Measurements from ENCODE around the gene NOL12.
"Not testable (repeated sequence)": the region's sequence is repeated elsewhere in the genome, so short reads cannot be mapped to it uniquely, and the experiment has no call there.

The NOL12 gene

DNA sequence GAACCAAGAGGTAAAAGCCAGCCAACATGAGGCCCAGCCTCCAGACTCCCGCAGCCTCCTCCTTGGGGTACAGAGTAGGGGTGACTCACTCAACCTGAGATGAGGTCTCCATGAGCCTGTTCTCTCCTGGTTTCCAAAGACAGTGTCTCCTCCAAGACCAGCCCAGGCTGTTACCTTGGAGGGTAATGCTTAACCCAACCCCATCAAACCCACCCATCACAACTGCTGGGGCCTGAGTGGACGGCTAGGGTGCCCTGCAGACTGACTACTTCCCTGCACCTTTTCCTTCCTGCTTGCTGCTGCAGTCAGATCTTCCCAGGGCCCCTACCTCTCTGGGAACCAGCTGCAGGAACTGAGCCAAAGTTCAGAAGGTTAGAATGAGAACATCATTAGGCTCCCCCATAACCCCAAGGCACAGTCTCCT is 5.1 kb upstream of the NOL12 start:
- no peak for FAIRE-seq

DNA sequence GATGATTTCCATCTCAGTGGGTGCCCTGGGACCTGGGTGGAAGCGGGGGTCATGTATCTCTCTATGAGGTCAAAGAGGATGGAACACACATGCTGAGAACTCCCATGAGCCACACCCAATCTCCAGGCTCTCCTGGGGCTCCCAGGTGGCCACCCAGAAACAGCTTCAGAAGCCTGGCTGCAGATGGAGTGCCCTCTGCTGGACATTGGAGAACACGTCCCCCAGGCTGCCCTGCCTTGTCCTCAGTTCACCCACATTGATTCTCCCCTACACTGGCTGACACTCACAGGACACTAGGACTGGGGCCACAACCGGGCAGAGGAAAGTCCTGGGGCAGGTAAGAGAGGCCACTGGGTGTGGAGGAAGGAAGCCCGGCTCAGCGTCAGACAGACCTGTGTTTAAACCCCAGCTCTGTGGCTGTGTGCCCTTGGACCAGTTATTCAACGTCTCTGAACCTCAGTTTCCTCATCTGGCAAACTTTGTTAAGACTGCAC is 4.5 kb upstream of the NOL12 start:
- FAIRE-seq, result no peak

DNA sequence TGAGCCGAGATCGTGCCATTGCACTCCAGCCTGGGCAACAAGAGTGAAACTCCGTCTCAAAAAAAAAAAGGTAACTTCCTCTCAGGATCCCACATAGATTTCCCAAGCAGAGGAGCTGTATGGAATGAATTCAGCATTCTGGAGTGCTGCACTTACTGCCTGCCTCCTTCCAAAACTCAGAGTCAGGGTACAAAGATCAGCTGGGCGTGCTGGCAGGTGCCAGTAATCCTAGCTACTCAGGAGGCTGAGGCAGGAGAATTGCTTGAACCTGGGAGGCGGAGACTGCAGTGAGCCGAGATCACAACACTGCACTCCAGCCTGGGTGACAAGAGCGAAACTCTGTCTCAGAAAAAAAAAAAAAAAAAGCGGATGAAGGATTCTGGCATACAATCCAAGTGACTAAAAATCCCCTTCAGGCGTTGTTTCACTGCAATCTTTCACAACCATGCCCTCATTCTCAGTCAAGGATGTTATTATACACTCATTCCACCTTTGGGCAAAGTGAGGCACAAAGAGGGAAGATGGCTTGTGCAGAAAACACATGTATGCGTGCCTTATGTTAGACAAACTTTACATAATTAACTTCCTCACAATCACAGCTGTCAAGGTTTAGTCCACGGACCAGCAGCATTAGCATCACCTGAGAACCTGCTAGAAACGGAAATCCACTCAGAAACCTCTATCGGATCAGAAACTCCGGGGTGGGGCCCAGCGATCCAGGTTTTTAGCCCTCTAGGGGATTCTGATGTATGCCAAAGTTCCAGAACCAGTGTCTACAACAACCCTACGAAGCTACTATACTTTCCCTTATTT is 1.1 kb upstream of the NOL12 start:
- FAIRE-seq, result no peak

DNA sequence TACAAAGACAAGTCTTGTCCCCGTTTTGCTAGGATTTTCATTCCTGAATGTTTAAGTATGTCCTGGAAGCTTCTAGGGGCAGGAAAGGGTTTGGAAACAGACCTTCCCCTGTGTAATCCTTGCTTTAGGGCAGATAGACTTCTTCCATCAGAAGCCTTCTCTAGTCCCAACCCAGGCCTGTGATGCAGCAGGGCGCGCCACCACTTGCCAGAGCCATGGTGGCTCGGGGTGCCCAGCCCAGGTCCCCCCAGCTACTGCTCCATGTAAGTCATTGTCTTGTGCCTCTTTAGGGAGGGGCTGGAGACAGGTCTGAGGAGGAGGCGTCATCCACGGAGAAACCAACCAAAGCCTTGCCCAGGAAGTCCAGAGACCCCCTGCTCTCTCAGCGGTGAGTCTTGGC is 4.3 kb downstream of the NOL12 start:
- no peak for FAIRE-seq

DNA sequence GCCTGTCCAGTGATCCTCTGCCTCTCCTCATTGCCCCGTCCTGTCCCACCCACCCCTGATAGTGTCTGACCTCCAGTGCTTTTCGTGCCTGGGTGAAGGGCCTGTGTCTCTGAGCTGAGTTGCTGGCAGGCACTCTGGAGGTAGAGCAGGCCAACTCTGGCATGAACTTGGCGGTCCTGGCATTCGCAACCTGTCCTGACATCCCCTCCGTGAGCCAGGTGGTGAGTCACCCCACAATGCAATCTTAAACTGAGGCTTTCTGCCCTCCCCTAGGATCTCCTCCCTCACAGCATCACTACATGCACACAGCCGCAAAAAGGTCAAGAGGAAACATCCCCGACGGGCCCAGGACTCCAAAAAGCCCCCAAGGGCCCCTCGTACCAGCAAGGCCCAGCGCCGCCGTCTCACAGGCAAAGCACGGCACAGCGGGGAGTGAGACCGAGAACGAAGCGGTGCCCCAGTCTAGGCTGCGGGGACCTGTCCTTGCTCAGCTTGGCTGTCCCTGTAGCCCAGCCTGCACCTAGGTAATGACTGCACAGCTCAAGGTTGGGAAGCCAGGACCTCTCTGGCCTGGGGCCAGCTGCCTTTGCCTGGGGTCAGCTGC is 4.9 kb downstream of the NOL12 start:
- no peak for FAIRE-seq

DNA sequence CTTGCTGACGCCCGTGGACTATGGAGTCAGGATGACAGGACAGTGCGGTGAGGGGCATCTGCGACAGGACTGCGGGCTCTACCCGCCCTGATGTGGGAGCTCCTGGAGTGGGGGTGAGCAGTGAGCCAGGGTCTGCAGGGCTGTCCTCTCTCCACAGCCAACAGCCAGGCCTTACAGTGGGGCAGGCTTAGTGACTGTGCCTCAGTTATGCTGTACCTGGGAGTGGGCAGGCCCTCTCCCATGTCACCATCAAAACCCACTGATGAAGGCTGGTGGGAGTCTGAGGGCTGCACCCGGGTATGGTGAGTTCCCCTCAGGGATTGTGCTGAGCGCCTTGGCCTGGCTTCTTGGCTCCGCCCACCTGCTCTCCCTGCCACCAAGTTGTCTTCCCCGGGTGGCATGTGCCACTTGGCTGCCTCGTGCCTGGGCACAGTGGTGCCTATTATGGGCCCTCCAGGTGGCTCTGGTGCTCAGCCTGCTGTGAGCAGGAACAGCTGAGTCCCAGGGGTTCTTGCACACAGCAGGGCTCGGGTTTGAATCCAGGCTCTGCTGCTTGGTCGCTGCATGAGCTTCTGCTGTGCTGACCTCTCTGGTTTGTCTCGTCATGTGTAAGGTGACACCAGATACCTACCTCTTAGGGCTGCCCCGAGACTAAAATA is 6.6 kb downstream of the NOL12 start:
- FAIRE-seq, result no peak

DNA sequence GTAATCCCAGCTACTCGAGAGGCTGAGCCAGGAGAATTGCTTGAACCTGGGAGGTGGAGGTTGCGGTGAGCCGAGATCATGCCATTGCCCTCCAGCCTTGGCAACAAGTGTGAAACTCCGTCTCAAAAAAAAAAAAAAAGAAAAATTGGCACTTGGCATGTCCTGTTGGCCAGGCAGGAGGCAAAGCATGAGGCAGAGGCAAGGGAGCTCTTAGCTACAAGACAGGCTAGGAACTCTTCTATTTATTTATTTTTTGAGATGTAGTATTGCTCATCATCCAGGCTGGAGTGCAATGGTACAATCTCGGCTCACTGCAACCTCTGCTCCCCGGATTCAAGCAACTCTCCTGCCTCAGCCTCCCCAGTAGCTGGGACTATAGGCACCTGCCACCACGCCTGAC is 8.0 kb downstream of the NOL12 start:
- FAIRE-seq, result not testable (repeated sequence)

DNA sequence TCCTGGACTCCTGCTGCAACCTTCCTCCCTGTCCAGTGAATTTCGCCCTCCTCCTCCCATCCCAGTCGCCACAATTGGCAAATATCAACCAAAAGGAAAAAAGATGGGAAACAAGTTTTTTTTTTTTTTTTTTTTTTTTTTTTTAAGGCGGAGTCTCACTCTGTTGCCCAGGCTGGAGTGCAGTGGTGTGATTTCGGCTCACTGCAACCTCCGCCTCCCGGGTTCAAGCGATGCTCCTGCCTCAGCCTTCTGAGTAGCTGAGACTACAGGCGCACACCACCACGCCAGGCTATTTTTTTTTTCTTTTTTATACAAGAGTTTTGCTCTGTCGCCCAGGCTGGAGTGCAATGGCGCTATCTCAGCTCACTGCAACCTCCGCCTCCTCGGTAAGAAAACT is 10.1 kb downstream of the NOL12 start:
- not testable (repeated sequence) for FAIRE-seq

DNA sequence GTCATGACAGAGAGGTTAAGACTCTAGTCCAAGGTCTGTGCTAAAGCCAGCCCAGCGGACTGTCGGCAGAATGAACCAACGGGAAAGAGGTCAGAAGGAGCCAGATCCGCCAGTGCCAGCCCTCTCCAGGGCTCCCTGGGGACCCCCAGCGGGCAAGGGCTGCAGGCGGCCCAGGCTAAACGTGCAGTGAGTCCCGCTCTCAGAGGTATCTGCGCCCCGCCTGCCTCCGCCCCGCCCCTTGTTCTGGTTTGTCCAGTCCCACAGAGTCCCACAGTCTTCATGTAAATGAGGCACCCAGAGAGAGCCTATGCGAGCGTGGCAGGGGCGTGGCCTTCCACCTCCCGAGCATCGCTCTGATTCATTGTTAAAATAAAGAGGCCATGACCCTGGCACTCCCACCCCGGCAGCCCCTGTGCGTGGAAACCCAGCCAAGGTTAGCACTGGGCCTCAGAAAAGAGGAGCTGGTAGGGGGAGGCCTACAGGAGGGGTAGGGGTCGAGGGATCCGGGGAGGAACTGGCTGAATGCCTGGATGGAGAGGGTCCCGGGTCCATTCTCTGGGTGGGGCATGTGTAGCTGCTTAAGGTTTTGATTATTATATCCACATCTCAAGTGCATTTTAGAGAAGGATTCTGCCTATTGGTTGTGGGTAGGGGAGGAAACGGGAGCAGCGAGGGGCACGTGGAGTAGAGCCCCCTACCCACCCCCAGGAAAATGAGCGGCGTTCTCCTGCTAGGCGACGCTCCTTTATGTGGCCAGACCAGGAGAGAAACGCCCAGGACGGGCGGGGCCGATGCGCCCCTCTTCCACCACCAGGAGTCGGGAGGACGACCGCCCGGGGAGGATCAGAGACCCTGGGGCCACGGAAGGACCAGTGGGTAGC is 10.8 kb downstream of the NOL12 start, which contains the start of gene TRIOBP:
Gene TRIOBP (plus strand): TSS at position 392 of the 881 bp plus-strand sequence. CDS start 4,318 bp downstream, outside the sequence.
- no peak for FAIRE-seq

DNA sequence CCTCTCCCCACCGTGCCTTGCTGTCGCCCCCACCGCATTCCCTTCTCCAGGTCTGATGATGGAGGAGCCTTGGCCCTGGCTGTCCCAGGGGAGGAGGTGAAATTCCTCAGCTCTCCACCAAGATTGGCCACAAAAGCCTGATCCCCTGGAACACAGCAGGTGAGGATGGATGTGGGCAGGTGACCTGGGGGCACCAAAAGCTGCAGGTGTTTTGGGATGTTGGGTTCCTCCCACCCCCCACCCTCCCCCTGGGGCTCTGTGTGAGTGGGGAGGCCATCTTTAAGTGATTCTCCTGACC is 11.3 kb downstream of the NOL12 start:
- no peak for FAIRE-seq

DNA sequence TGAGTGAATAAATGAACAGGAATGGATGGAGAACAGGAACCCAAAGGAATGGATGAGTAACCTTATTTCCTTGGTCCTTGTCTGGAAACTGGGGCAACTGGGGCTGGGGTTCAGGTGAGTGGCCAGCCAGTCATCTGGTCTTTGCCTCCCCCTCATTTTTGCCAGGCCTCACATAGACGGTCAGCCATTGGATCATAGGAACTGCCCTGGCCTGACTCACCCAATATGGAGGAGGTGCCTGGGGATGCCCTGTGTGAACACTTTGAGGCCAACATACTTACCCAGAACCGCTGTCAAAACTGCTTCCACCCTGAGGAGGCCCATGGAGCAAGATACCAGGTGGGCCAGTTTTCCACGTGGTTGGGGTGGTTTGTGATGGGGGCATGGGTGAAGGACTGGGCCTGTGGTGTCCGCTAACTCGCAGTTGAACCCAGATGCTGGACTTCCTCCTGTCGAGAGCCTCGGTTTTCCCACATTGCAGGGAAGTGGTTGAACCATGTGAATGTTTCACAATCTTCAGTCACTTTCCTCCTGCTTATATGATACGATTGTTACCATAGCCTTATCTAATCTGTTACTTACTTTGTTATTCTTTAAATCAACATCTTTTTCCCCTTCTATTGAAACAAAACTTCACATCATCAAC is 15.1 kb downstream of the NOL12 start:
- no peak for FAIRE-seq

DNA sequence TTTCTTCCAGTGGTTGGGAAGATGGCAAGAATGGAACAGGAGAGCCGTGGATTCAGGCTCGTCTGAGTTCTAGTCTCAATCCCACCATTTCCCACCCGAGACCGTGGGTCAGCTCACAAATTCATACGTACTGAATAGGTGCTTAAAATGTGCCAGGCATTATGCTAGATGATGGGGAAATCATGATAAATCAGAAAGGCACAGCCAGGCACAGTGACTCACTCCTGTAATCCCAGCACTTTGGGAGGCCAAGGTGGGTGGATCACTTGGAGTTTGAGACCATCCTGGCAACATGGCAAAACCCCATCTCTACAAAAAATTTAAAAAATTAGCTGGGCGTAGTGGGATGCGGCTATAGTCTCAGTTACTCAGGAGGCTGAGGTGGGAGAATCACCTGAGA is 17.8 kb downstream of the NOL12 start:
- FAIRE-seq, result no peak

DNA sequence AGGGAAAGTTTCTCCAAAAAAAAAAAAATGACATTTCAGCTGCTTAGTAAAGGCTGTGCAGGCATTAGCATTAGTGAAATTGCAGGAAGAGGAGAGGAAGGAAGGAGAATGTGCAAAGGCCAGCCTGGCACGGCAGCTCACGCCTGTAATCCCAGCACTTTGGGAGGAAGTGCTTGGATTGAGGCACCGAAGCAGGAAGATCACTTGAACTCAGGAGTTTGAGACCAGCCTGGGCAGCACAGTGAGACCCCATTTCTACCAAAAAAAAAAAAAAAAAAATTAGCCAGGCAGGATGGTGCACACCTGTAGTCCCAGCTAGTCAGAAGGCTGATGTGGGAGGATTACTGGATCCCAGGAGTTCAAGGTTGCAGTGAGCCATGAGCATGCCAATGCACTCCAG is 18.5 kb downstream of the NOL12 start:
- FAIRE-seq, result no peak

DNA sequence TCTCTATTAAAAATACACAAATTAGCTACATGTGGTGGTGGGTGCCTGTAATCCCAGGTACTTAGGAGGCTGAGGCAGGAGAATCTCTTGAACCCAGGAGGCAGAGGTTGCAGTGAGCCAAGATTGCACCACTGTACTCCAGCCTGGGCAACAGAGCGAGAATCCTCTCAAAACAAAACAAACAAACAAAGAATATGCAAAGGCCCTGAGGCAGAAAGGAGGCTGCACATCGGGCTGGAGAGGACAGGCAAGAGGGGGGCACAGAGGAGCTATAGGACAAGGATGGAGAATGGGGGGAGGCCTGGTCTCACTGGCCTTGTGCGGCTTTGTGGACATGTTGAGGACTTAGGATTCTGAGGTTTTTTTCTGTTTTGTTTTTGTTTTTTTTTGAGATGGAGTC is 19.1 kb downstream of the NOL12 start:
- FAIRE-seq, result no peak

DNA sequence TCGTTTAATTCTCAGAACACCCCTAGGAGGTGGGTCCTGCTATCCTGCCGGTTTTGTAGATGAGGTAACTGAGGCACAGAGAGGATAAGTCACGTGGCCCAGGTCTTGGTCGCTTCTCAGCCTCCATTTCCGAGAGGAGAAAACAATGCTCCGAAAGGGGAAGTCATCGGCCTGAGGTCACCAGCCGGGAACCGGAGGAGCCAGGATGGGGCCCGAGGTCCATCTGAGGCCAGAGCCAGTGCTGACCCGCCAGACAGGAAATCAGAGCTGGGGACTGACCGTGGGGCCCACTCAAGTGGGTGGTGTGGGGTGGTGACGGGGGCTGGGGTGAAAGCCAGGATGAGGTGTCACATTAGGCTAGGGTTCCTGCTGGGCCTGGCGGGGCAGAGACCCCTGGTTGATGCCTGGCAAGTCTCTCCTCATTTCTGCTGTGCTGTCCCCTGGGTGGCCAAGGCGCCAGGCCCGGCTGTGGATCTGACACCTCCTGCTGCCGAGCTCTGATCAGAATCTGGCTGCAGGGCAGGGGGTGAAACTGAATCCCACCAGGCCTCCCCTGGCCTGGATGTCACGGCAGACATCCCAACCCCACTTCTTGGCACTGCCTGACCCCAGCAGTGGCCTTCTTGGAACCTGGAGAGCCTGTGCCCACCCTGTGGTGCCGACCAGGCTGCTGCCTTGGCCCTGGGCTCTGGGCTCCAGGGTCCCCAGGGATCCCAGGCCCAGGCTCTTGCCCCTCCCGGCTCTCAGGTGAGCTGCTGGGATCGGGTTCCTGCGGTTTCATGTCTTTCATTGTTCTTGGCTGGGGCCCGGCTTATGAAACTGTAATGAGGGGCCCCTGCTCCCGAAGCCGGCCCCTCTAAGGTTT is 22.7 kb downstream of the NOL12 start:
- no peak for FAIRE-seq

DNA sequence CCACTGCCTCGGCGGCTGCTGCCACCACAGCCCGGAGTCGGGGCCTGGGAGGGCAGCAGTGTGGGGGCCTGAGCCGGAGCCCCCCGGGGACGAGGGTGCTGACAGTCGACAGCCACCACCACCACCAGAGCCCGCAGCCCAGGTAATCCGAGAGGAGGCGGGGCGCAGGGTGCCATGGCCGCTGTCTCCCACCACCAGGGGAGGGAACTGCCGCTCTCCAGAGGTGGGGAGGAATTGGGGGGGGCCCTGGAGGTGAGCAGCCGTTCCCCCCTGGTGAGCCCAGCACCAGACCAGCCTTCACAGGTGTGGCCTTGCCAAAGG is 23.3 kb downstream of the NOL12 start:
- no peak for FAIRE-seq

DNA sequence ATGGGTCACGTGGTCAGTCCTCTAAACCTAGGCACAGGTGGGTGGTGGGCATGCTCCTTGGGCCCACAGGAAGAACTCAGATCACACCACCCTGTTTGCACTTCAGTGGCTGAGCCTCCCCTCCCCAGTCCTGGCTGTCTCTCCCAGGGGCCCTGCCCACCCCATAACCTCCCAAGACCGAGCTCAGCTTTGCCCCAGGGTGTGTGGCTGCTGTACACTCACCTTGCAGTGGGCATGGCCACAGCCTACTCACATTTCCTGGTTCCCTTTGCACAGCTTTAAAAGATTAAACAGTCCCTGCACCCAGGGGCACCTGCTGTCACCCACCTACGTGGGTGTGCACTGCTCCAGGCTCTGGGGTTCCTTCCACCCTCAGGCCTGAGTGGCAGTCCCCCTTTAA is 24.5 kb downstream of the NOL12 start:
- FAIRE-seq, result no peak

DNA sequence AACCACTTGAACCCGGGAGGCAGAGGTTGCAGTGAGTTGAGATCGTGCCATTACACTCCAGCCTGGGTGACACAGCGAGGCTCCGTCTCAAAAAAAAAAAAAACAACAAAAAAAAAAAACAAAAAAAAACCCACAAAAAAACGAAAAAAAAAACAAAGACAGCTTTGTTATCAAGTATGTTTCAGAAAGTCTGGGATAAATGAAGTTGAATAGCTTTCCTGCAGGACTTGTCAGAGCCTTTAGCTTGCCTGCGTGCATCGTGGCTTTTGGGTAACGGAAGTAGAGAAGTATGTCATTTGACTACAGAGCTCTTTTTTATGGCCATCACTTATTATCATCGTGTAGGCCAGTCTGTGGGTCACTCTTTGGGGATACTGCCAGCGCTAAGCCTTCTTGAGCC is 25.3 kb downstream of the NOL12 start:
- FAIRE-seq, result no peak

DNA sequence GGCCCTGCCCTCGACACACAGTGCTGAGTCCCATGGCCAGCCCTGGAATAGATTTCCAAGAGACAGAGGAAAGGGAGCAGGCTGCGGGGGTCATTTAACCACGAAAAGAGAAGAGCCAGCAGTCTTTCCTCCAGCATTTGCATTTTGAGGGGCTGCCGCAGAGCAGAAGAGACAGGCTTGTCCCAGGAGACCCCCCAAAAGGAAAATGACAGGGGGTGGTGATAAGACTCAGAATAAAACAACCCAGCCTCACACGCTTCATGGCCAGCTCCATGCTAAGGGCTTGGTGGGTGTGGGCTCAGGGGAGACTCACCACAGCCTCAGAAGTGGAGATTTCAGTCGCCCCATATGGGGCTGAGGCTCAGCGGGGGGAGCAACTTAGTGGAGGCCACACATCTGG is 27.6 kb downstream of the NOL12 start:
- FAIRE-seq, result no peak

DNA sequence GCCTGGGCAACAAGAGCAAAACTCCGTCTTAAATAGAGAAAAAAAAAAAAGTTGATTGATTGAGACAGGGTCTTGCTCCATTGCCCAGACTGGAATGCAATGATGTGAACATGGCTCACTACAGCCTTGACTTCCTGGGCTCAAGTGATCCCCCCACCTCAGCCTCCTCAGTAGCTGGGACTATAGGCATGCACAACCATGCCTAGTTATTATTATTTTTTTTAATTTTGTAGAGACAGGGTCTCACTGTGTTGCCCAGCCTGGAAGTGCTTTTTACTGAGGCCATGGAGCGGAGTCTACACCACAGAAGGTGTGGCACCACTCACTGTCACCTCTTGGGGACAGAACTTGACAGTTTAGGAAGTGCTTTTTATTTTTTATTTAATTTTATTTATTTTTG is 28.5 kb downstream of the NOL12 start:
- no peak for FAIRE-seq

DNA sequence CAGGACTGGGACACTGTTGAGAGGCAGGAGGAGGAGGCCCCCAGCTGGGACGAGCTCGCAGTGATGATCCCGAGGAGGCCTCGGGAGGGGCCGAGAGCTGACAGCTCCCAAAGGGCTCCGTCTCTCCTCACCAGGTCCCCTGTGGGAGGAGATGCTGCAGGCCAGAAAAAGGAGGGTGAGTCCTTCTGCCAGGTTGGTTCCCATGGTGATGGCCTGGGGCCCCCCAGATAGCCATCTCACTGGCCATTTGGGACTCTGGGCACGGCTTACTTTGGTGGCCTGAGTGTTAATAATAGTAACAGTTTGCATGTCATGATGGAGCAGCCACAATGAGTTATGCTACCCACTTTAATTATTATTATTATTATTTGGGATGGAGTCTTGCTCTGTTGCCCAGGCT is 29.6 kb downstream of the NOL12 start:
- no peak for FAIRE-seq

DNA sequence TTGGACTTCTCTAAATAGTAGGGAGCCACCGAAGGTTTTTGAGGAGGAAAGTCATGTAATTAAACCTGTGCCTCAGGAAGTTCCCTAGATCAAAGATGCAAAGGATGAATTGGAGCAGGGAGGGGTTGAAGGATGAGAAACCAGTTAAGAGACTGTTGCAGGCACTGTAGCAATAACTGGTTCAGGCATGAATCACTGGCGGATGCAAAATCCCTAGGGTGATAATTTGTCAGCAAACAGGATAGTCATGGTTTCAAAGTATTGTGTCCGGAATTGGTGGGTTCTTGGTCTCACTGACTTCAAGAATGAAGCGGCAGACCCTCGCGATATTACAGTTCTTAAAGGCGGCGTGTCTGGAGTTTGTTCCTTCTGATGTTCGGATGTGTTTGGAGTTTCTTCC is 30.6 kb downstream of the NOL12 start:
- FAIRE-seq, result no peak

All from islet of Langerhans (tissue), 1 donor.